Amygdala (tissue), 56 donors: ENCODE data around the gene AK8.

Source experiments
- DNase-seq, 56 donors: peaks; one replicate each; lab custom pipeline; 2025; lab: John Stamatoyannopoulos, UW

AK8 gene

DNA sequence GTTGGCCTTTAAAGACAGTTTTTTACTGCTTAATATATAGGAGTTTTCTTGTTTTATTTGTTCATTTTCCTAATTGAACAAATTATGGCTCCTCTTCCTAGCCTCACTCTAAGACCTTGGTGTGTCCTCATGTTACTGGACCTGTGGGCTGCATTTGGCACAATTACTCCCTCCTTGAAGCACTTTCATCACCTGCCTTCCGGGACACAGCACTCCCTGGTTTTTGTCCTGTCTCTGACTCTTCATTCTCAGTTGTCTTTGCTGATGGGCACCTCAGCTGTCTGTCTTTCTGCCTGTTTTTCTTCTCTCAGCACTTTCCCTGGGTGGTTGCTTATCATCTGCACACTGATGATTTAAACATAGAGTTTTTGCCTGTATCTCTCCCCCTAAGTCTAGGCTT, 194.2 kb downstream of the AK8 start:
- DNase-seq, result no peak

DNA sequence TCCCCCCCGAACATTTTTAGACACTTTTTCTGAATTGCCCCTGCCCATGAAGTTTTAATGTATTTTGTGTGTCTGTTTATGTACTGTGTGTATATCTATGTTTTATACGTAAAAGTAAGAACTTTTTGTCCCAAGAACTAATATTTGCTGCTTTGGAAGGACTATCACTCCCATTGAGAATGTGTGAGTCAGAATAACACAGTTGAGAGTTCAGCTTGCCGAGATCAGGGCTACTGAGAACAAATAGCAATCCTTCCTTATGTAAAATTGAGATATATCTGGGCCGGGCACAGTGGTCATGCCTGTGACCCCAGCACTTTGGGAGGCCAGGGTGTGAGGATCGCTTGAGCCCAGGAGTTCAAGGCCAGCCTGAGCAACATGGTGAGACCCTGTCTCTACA, 196.5 kb downstream of the AK8 start:
- no peak for DNase-seq

DNA sequence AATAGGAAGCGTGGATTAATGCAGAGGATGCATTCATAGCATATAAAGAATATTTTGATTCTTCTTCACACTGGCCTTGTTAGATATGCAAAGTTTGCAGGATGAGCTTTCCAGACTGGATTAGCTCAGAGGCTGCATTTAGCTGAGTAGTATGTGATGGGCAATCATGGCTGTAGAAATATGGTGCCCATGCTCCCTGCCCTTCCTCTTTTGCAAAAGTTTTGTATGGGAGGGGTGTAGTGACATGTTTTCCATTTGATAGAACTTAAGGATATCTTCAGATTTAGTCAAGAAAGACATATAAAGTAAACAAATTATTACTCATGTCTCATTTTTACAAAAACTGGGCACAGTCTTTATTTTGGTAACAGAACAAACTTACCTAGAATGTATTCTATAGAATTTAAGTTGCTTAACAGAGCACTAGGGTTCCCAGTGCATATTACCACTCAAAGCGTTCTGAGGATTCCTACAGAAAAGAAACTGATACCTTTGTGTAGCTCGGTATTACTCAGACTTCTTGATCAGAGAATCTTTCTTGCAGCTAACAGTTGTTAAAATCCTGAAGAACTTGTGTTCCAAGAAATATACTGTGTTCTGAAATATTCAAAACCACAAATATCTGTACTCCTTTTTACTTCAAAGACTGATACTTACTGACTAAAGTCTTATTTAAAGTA, 198.0 kb downstream of the AK8 start:
- no peak for DNase-seq

DNA sequence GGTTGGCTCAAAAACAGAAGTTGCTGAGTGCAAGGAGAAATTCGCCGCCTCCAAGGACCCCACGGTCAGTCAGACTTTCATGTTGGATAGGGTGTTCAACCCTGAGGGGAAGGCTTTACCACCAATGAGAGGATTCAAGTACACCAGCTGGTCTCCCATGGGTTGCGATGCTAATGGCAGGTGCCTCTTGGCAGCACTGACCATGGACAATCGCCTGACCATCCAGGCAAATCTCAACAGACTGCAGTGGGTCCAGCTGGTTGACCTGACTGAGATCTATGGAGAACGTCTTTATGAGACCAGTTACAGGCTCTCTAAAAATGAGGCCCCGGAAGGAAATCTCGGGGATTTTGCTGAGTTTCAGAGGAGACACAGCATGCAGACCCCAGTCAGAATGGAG, 200.1 kb downstream of the AK8 start:
- no peak for DNase-seq
